ENCODE data around the gene VTI1A. TPM values are rescaled to one million over a fixed set of nuclear protein-coding genes. Genes with fewer than 3 reads are reported as not detected.
"Not testable (repeated sequence)": the region's sequence is repeated elsewhere in the genome, so short reads cannot be mapped to it uniquely, and the experiment has no call there.

The VTI1A gene
- total RNA-seq, 1 donor from 2014 or later = 39.9 TPM

- H3K36me3 Mint-ChIP-seq (ENCODE audit: low read depth) = peaks cover 15% of the 10 kb centered on the region
- no peaks in the 10 kb centered on the region for H3K9me3 Mint-ChIP-seq
- H3K4me3 Mint-ChIP-seq = no peak overlapping the region
- peaks cover 13% of the 10 kb centered on the region for H3K4me1 Mint-ChIP-seq (ENCODE audit: low read depth)
- no peak for DNase-seq (ENCODE audit: low spot score)
- intact Hi-C loops (cut with micrococcal nuclease) = no loop called here
- H3K27ac Mint-ChIP-seq = no peak overlapping the region
- peaks cover 8% of the 10 kb centered on the region for H3K27me3 Mint-ChIP-seq (ENCODE audit: insufficient read depth)
Measured at GRCh38 chr10:112536663-112537062, 89.6 kb downstream of the VTI1A start.

- no peak overlapping the region for H3K4me3 Mint-ChIP-seq
Measured at GRCh38 chr10:112538168-112538567, 91.2 kb downstream of the VTI1A start.

GRCh38 chr10:112539340-112539739 is 92.3 kb downstream of the VTI1A start:
- H3K36me3 Mint-ChIP-seq (ENCODE audit: low read depth) = peaks cover 17% of the 10 kb centered on the region
- intact Hi-C loops (cut with micrococcal nuclease) = no loop called here

More at GRCh38 chr10:112538168-112538567, 91.2 kb downstream of the VTI1A start:
- intact Hi-C loops (cut with micrococcal nuclease) = no loop called here
- Mint-ChIP-seq H3K9me3 (no peaks in the 10 kb centered on the region), H3K4me1 (ENCODE audit: low read depth) (peaks cover 6% of the 10 kb centered on the region), H3K27me3 (ENCODE audit: insufficient read depth) (peaks cover 7% of the 10 kb centered on the region), H3K36me3 (ENCODE audit: low read depth) (peaks cover 16% of the 10 kb centered on the region), H3K27ac (no peak overlapping the region)
- no peak for DNase-seq (ENCODE audit: low spot score)

GRCh38 chr10:112542823-112543222 is 95.8 kb downstream of the VTI1A start:
- peaks cover 17% of the 10 kb centered on the region for H3K36me3 Mint-ChIP-seq (ENCODE audit: low read depth)
- H3K4me1 Mint-ChIP-seq (ENCODE audit: low read depth); intact Hi-C loops (cut with micrococcal nuclease); H3K27ac Mint-ChIP-seq; H3K4me3 Mint-ChIP-seq; H3K27me3 Mint-ChIP-seq (ENCODE audit: insufficient read depth); H3K9me3 Mint-ChIP-seq; DNase-seq (ENCODE audit: low spot score): not testable (repeated sequence)

More at GRCh38 chr10:112539340-112539739, 92.3 kb downstream of the VTI1A start:
- no peak overlapping the region for H3K4me3 Mint-ChIP-seq
- no peak for DNase-seq (ENCODE audit: low spot score)
- no peak overlapping the region for H3K27ac Mint-ChIP-seq
- no peaks in the 10 kb centered on the region for H3K9me3 Mint-ChIP-seq
- peaks cover 4% of the 10 kb centered on the region for H3K27me3 Mint-ChIP-seq (ENCODE audit: insufficient read depth)
- H3K4me1 Mint-ChIP-seq (ENCODE audit: low read depth) = peaks cover 6% of the 10 kb centered on the region

GRCh38 chr10:112546474-112546873 is 99.5 kb downstream of the VTI1A start:
- no peak overlapping the region for H3K4me3 Mint-ChIP-seq
- no peak overlapping the region for H3K27ac Mint-ChIP-seq
- H3K36me3 Mint-ChIP-seq (ENCODE audit: low read depth) = peaks cover 4% of the 10 kb centered on the region
- intact Hi-C loops (cut with micrococcal nuclease) = no loop called here
- H3K9me3 Mint-ChIP-seq = no peaks in the 10 kb centered on the region
- no peak for DNase-seq (ENCODE audit: low spot score)
- peaks cover 4% of the 10 kb centered on the region for H3K4me1 Mint-ChIP-seq (ENCODE audit: low read depth)
- no peaks in the 10 kb centered on the region for H3K27me3 Mint-ChIP-seq (ENCODE audit: insufficient read depth)

GRCh38 chr10:112548535-112549276 is 101.7 kb downstream of the VTI1A start:
- intact Hi-C loops (cut with micrococcal nuclease) = no loop called here
- no peaks in the 10 kb centered on the region for H3K36me3 Mint-ChIP-seq (ENCODE audit: low read depth)
- no peaks in the 10 kb centered on the region for H3K9me3 Mint-ChIP-seq

GRCh38 chr10:112552593-112553110 is 105.6 kb downstream of the VTI1A start:
- Mint-ChIP-seq H3K27ac (no peak overlapping the region), H3K36me3 (ENCODE audit: low read depth) (no peaks in the 10 kb centered on the region), H3K27me3 (ENCODE audit: insufficient read depth) (peaks cover 3% of the 10 kb centered on the region), H3K9me3 (no peaks in the 10 kb centered on the region), H3K4me3 (no peak overlapping the region), H3K4me1 (ENCODE audit: low read depth) (no peaks in the 10 kb centered on the region)
- DNase-seq (ENCODE audit: low spot score) = no peak
- intact Hi-C loops (cut with micrococcal nuclease) = no loop called here

More at GRCh38 chr10:112548535-112549276, 101.7 kb downstream of the VTI1A start:
- H3K4me3 Mint-ChIP-seq = no peak overlapping the region
- peaks cover 4% of the 10 kb centered on the region for H3K4me1 Mint-ChIP-seq (ENCODE audit: low read depth)
- H3K27ac Mint-ChIP-seq = no peak overlapping the region
- H3K27me3 Mint-ChIP-seq (ENCODE audit: insufficient read depth) = no peaks in the 10 kb centered on the region
- no peak for DNase-seq (ENCODE audit: low spot score)

GRCh38 chr10:112553315-112553714 is 106.3 kb downstream of the VTI1A start:
- intact Hi-C loops (cut with micrococcal nuclease) = no loop called here
- no peak overlapping the region for H3K4me3 Mint-ChIP-seq
- H3K9me3 Mint-ChIP-seq = no peaks in the 10 kb centered on the region

GRCh38 chr10:112554263-112554662 is 107.2 kb downstream of the VTI1A start:
- H3K36me3 Mint-ChIP-seq (ENCODE audit: low read depth) = no peaks in the 10 kb centered on the region
- H3K27me3 Mint-ChIP-seq (ENCODE audit: insufficient read depth) = peaks cover 3% of the 10 kb centered on the region

More at GRCh38 chr10:112553315-112553714, 106.3 kb downstream of the VTI1A start:
- Mint-ChIP-seq H3K27ac (no peak overlapping the region), H3K36me3 (ENCODE audit: low read depth) (no peaks in the 10 kb centered on the region), H3K4me1 (ENCODE audit: low read depth) (no peaks in the 10 kb centered on the region), H3K27me3 (ENCODE audit: insufficient read depth) (peaks cover 3% of the 10 kb centered on the region)
- DNase-seq (ENCODE audit: low spot score) = no peak

GRCh38 chr10:112557197-112557596 is 110.2 kb downstream of the VTI1A start:
- H3K27ac Mint-ChIP-seq = no peak overlapping the region
- H3K9me3 Mint-ChIP-seq = no peaks in the 10 kb centered on the region
- no peak for DNase-seq (ENCODE audit: low spot score)
- H3K27me3 Mint-ChIP-seq (ENCODE audit: insufficient read depth) = peaks cover 3% of the 10 kb centered on the region
- intact Hi-C loops (cut with micrococcal nuclease) = no loop called here
- no peaks in the 10 kb centered on the region for H3K36me3 Mint-ChIP-seq (ENCODE audit: low read depth)
- no peak overlapping the region for H3K4me3 Mint-ChIP-seq
- no peaks in the 10 kb centered on the region for H3K4me1 Mint-ChIP-seq (ENCODE audit: low read depth)

More at GRCh38 chr10:112554263-112554662, 107.2 kb downstream of the VTI1A start:
- DNase-seq (ENCODE audit: low spot score) = no peak
- Mint-ChIP-seq H3K4me3 (no peak overlapping the region), H3K4me1 (ENCODE audit: low read depth) (no peaks in the 10 kb centered on the region), H3K27ac (no peak overlapping the region), H3K9me3 (no peaks in the 10 kb centered on the region)
- intact Hi-C loops (cut with micrococcal nuclease) = no loop called here

GRCh38 chr10:112558476-112559142 is 111.6 kb downstream of the VTI1A start:
- H3K4me1 Mint-ChIP-seq (ENCODE audit: low read depth) = no peaks in the 10 kb centered on the region
- no peak overlapping the region for H3K27ac Mint-ChIP-seq
- no peak for DNase-seq (ENCODE audit: low spot score)
- H3K4me3 Mint-ChIP-seq = no peak overlapping the region
- no peaks in the 10 kb centered on the region for H3K36me3 Mint-ChIP-seq (ENCODE audit: low read depth)
- intact Hi-C loops (cut with micrococcal nuclease) = no loop called here
- no peaks in the 10 kb centered on the region for H3K9me3 Mint-ChIP-seq
- peaks cover 3% of the 10 kb centered on the region for H3K27me3 Mint-ChIP-seq (ENCODE audit: insufficient read depth)

- no peaks in the 10 kb centered on the region for H3K9me3 Mint-ChIP-seq
- no peak overlapping the region for H3K4me3 Mint-ChIP-seq
- intact Hi-C loops (cut with micrococcal nuclease) = no loop called here
- H3K27ac Mint-ChIP-seq = no peak overlapping the region
- no peaks in the 10 kb centered on the region for H3K36me3 Mint-ChIP-seq (ENCODE audit: low read depth)
- peaks cover 3% of the 10 kb centered on the region for H3K27me3 Mint-ChIP-seq (ENCODE audit: insufficient read depth)
- no peaks in the 10 kb centered on the region for H3K4me1 Mint-ChIP-seq (ENCODE audit: low read depth)
- no peak for DNase-seq (ENCODE audit: low spot score)
Measured at GRCh38 chr10:112559349-112559748, 112.3 kb downstream of the VTI1A start.

- intact Hi-C loops (cut with micrococcal nuclease) = loop anchor here (10.0 kb wide), 1 partner anchor 1003 kb away; no protein-coding TSS in a partner anchor
- H3K4me3 Mint-ChIP-seq = no peak overlapping the region
- H3K36me3 Mint-ChIP-seq (ENCODE audit: low read depth) = no peaks in the 10 kb centered on the region
- no peaks in the 10 kb centered on the region for H3K9me3 Mint-ChIP-seq
- H3K4me1 Mint-ChIP-seq (ENCODE audit: low read depth) = no peaks in the 10 kb centered on the region
- no peak overlapping the region for H3K27ac Mint-ChIP-seq
- no peaks in the 10 kb centered on the region for H3K27me3 Mint-ChIP-seq (ENCODE audit: insufficient read depth)
- no peak for DNase-seq (ENCODE audit: low spot score)
Measured at GRCh38 chr10:112562122-112562521, 115.1 kb downstream of the VTI1A start.

All from activated T-helper 1 cell treated with anti-CD3 and anti-CD28 coated beads, Interleukin-12 subunit alpha, Interleukin-12 subunit beta, Interleukin-2, Interleukin-4 antibody, amounts not matched to agents 30 ng/mL and 10 ng/mL and 1 ng/mL, durations not matched to agents 14 hours and 24 hours and 36 hours (primary cell).